CD4-positive, alpha-beta T cell treated with Interferon gamma for 1 hour (primary cell): Measurements from ENCODE around the gene ORM1.
"Not testable (repeated sequence)": the region's sequence is repeated elsewhere in the genome, so short reads cannot be mapped to it uniquely, and the experiment has no call there.

ENCODE experiments used
- DNase-seq: peaks from one replicate; pipeline ENCODE4 v3.0.0-alpha.2; 2020

Gene ORM1

DNA sequence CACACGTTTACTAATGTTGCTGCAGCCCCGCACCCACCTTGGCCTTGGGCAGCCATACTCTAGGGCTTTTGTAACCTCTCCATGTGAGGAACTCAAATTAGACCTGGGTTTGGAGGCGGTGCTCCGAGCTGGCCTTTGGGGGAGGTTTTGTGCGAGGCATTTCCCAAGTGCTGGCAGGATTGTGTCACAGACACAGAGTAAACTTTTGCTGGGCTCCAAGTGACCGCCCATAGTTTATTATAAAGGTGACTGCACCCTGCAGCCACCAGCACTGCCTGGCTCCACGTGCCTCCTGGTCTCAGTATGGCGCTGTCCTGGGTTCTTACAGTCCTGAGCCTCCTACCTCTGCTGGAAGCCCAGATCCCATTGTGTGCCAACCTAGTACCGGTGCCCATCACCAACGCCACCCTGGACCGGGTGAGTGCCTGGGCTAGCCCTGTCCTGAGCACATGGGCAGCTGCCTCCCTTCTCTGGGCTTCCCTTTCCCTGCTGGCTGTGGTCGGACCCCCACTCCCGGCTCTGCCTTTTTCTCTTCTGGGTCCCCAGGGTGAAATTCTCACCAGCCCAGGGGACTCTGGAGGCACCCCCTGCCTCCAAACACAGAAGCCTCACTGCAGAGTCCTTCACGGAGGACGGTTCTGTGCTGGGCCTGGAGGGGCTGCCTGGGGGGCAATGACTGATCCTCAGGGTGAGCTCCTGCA is at the start of gene ORM1:
TSS of gene ORM1 (plus strand) at position 268 of the 701 bp plus-strand sequence. CDS start at position 304, 36 bp downstream.
- DNase-seq = not testable (repeated sequence)

DNA sequence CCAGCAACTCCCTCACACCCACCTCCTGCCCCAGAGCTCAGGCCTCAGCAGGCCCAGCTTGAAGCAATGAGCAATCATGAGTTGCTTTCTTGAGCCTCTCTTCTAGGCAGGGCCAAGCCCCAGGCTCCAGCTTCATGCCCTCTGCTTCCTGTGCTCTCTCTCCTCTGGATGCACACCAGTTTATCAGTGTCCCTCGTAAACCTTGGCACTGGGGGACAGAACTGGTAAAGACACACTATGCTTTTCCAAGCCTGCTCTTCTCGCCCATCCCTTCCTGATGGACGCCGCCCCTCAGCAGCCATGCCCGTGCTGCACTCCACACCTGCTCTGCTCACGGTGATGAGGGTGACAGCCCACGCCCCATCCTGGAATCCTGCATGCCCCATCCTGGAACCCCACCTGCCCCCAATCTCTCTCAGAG is 49.4 kb upstream of the ORM1 start:
- DNase-seq = no peak

DNA sequence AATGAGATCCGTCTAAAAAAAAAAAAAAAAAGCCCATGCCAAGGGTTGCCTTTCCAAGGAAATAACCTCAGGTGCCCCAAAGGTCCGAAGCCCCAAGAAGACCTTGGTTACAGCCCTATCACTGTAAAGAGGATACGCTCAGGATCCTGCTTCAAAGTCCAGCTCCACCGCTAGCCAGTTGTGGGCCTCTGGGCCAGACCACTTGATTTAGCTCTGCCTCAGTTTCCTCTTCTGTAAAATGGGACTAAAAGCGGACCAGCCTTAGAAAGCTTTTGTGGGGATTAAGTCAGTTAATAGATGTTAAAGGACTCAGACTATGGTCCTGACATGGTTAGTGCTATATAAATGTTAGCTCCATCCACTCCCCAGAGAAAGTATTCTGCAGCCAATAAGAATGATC is 48.7 kb upstream of the ORM1 start:
- DNase-seq = no peak

DNA sequence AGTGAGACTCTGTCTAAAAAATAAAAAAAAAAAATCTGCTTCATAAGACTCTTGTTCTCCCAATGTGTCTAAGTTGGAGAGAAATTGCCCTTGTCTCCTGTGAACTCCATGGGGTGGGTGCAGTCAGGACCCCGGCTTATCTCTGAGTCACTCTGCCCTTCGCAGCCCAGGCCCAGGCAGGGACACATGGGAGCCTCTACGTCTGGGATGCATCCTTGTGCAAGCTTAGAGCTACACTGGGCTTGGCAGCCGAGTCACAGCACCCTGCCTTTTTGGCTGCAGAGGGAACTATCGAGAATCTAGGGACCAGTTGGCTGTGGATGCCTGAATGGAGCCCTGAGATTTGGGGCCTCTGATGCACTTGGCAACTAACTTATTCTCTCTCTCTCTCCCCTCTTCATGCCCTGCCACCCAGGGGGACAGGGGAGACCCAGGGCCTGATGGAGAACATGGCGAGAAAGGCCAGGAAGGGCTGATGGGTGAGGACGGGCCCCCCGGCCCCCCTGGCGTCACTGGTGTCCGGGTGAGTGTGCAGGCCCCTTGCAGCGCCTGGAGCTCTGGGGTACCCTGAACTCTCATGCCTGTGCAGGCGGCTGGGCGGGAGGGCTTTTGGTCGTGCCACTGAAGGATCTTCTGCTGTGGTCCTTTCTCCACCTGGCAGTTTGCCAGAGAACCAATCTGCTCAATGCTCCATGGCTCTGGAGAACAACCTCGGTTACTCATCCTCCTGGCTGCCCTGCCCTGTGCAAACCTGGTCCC is 47.5 kb upstream of the ORM1 start:
- no peak for DNase-seq

DNA sequence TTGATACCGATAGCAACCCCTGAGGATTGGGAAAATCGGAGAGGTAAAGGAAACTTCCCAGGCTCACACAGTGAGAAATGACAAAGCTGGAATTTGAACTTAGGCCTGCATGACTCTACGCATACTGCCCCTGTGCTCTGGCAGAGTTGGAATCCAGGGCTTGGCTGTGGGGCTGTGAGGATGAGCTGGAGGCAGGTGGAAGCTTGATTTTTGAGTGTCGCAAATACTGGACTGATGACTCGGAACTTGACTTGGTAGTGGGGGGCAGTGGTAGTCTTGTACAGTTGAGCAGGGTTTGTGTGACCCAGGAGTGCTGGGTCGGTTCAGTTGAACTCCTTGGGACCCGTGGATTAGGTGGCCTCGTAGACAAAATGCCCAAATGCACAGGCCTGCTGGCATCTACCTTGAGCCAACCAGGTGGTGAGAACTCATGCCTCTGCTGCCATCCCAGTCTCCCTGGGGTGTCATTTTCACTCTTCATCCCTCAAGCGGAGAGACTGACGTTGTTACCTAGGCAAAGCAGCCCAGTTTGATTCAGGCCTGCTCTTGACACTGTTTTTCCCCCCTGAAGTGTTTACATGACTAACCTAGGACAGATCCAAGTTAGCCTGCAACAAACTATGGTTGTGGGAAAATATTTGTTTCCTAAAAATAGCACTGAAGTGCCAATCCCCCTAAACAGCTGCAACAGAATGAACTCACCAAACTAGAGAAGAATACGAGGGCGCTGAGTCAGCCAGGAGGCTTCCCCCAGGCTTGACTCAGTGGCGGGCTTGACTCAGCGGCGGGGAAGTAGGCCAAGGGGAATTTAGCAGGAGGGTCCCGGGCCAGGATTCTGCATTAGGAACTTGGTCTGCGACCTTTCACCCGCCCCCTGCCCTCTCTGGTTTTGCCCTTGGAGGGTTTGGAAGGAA is 45.7 kb upstream of the ORM1 start:
- DNase-seq = no peak

DNA sequence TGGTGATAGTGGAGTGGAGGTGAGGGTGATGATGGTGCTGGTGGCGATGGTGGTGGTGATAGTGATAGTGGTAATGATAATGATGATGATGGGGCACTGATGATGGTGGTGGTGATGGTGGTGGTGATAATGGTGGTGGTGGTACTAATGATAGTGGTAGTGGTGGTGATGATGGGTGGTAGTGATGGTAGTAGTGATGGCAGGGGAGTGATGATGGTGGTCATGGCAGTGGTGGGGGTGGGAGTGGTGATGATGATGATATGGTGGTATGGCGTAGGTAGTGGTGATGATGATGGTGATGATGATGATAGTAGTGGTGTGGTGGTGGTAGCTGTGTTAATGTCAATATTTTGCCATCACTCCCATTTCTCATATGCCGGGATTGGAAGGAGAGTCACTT is 44.5 kb upstream of the ORM1 start:
- no peak for DNase-seq

DNA sequence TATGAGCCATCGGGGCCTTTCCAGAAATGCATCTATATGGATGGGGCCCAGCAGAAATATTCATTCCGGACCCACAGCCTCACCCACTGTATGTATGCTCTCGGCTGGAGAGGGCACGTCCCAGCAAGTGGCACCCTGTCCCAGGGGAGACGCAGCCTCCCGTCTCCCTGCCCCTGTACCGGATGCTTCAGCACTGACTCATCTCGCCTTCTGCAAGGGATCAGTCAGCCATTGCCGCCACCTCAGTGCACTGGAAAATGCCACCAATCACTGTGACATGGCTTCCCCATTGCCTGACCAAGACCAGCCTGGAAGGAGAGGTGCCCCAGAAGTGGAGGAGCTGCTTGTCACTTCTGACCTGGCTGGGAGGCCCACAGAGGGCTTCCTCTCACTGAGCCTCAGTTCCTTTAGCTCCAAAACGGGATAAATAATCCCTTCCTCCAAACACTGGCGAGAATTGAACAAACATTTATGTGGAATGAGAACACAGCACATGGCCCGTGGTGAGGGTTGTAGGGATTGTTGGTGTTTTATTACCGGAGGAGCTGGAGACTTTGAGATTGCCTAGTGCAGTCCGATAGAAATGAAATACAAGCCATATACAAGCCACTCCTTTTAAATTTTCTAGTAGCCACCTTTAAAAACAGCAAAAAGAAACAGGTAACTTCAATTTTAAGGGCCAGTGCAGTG is 43.9 kb upstream of the ORM1 start:
- no peak for DNase-seq

DNA sequence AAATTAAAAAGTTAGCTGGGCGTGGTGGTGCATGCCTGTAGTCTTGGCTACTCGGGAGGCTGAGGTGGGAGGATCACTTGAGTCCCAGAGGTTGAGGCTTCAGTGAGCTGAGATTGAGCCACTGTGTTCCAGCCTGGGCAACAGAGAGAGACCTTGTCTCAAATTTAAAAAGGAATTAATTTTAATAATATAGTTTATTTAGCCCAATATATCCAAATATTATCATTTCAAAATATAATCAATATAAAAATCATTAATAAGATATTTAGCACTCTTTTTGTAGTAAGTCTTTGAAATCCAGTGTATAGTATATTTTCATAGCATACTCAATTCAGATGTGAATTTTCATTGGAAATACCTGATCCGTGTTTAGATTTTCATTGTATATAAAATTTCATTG is 43.2 kb upstream of the ORM1 start:
- no peak for DNase-seq

DNA sequence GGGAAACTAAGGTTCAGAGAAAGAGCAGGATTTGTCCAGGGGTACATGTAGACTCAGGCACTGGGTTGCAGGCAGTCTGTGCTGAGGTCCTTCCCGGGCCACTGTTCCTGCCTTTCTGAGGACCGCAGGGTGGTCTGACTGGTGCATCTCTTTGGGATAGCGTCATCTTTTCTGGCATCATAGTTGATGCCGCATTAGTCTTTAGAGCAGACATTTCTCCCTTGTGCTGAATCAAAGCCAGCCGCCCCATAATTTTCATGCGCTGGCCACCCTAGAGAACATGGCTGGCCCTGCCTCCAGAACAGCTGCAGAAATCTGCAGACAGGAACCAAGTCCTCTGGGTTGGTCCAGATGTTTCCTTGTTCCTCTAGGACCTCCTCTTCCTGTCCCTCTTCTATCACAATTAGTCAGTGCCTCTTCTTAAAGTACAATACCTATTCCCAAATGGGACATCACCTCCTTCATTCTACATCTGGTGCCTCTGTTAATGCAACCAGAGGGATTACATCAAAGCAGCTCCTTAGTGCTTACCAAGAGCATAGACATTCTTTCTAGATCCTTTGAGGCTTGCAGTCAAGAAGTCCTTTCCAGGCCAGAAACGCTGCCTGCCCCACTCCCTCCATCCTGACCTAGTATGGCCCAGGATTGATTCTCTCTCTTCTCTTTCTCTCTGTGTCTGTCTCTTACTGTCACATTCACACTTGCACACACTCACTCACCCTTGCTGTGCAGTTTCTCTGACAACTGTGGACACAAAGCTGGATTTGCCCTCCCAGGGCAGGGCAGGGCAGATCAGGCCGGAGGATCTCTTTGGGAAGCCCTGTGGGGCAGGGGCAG is 42.0 kb upstream of the ORM1 start:
- no peak for DNase-seq

DNA sequence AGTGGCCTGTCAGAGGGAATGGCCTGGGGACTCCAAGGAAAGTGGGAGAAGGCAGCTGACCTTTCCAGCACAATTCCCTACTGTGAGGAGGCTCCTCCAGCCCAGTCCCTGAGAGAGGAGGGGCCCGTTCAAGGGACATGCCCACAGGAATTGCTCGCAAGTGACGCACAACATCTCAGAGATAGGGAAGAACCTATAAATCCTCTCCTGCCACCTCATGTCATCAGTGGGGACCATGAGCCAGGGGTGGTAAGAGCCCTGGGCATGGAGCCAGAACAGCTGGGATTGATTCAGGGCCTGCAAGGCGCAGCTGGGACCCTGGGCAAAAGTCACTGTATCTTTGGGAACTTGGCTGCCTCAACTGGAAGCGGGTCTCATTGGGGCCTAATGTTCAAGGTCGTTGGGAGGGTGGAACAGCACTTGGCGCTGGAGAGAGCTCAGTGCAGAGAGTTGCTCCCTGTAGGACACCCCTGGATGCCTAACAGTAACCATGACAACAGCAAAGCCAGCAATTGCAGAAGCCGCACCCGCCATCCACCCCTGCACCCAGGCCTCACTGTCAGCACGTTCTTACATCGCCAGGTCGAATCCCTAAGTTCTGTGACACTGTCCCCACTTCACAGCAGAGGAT is 41.3 kb upstream of the ORM1 start:
- DNase-seq = no peak

DNA sequence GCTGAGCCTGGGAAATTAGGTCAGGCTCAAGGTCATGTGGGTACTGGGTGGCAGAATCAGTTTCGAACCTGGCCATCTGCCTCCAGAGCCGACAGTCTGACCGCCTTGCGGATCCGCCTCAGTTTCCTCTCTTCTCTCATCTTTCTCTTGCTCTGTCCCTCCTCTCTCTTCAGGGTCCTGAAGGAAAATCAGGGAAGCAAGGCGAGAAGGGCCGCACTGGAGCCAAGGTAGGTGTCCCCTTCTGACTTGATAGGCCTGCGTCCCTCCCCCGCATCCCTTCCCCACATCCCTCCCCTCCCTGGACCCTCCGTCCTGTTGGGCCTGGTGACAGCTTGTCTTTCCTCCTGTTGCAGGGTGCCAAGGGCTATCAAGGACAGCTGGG is 40.8 kb upstream of the ORM1 start:
- DNase-seq = no peak

DNA sequence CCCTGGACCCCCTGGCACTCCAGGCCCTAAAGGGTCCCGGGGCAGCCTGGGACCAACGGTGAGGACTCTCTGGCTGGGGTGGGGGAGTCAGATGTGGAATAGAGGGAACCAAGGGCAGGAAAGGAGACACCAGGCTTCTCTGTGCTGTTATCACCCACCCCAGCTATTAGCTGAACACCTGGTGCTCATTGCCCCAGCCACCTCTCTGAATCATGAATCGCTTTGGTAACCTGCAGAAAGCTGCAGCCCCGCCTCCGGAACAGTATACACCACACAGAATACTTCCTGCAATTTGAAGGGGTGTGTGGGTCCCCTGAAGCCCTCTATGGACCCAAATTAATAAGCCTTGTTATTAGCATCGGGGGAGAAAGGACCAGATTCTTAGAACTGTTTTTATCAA is 40.4 kb upstream of the ORM1 start:
- DNase-seq = no peak

DNA sequence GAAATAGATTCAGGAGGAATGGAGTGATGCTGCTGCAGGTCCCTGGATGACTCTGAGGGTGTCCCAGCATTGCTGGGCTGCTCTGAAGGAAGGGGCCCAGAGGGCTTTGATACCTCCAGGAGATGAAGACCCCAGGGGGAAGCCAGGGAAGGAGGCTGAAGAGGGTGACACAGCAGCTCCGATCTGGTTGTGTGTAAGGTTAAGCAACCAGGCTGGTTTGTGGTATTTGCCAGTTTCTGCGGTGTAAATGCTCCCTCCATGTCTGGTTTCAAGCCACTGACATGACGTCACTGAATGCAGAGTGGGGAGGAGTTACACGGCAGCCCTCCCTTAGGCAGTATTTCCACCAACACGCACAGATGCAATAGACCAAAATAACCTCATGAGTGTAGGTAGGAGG is 40.0 kb upstream of the ORM1 start:
- no peak for DNase-seq

DNA sequence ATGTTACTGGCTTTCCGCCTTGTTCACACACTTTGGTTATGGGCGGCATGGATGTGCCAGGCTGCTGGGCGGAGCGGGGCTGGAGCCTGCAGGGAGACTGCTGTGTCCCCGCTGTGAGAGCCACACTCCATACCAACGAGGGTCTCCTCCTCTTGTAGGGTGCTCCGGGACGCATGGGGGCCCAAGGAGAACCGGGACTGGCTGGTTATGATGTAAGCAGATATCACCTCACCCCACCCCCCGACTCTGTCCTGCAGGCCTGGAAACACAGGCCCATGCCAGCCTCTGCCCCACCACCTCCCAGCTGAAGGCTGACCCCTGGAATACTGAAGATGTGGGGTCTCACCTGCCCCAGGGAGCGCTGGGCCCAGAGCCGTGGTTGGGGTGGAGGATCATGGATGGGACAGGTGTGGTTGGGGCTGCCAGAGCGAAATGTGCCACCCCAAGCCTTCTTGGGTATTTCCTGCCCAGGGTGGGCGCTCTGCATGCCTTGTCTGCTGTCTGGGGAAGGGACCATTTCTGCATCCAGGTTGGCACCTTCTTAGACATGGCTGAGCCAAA is 39.3 kb upstream of the ORM1 start:
- no peak for DNase-seq

DNA sequence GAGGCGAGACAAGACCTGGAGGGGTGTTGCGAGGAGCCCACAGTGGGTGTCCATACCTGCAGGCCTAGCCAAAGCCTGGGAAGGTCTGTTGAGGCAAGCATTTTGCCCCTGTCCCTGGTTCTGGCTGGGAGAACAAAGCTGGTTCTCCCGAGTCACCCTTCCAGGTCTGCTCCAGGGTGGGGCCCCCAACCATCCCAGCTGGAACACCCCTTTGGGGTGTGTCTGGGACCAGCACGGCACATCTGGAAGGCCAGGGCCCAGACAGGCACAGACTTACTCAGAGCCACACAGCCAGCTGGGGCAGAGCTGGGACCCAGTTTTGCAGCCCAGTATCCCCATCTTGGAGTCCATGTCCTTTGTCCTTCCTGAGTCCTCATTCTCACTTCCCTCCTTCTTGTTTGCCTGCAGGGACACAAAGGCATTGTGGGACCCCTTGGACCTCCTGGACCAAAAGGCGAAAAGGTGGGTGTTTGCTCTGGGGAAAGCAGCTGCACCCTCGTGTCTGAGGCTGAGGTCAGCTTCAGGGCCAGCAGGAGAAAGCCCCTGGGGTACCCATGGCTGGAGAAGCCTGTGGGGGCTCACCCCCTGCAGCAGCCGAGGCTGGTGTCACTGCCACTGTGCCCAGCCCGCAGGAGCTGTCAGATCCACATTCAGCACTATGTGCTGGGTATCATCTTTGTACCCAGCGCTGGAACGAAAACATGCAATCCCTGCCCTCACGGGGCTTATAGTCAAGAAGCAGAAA is 38.4 kb upstream of the ORM1 start:
- DNase-seq = no peak

DNA sequence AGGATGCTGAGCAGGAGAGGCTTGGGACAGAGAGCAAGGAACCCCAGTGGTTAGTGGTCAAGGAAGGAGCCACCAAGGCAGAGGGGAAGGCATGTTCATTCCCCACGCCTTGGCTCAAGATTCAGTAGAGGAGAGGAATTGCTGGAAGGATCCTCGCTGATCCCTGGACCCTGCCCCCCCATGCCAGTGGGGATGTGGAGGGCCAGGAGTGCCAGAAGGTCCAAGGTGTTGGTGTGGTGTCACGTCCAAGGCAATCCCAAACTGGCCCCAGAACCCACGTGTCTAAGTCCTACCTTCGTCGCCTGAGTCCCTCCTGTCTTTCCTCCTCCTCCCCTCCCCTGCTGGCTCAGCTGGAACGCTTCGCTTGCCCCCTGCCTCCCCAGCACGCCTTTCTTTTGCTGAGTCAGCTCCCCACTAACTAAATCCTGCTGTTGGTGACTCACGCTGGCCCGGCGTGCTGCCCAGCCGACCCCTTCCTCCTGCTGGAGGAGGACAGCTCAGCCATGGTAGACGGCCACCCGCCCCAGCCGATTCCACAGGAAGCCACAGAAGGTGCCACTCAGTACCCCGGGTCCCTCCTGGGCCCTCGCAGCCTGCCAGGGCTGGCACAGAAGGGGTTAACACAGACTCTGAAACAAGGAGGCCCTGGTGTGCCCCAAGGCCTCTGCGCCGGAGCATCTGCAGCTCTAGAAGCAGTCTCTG is 37.6 kb upstream of the ORM1 start:
- DNase-seq = no peak

DNA sequence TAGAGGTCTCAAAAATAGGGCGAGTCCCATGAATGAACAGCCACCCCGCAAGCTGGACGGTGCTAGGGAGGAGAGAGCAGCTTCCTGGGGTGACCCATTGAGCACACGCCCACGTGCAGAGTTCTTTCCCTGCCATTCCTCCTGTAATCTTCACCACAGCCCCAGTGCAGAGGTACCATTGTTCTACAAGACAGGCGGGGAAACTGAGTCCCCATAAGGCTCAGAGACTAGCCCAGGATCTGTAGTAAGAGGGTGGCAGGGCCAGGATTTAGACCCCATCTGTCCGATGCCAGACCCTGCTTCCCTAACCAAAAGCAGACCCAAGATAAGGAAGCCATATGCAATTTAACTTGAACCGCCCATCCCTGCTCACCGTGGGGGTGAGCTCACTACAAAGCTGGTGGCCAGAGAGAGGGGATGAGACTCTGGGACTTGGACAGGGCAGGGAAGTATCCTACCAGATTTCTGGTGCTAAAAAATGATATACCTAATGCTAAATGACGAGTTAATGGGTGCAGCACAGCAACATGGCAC is 36.7 kb upstream of the ORM1 start:
- no peak for DNase-seq

DNA sequence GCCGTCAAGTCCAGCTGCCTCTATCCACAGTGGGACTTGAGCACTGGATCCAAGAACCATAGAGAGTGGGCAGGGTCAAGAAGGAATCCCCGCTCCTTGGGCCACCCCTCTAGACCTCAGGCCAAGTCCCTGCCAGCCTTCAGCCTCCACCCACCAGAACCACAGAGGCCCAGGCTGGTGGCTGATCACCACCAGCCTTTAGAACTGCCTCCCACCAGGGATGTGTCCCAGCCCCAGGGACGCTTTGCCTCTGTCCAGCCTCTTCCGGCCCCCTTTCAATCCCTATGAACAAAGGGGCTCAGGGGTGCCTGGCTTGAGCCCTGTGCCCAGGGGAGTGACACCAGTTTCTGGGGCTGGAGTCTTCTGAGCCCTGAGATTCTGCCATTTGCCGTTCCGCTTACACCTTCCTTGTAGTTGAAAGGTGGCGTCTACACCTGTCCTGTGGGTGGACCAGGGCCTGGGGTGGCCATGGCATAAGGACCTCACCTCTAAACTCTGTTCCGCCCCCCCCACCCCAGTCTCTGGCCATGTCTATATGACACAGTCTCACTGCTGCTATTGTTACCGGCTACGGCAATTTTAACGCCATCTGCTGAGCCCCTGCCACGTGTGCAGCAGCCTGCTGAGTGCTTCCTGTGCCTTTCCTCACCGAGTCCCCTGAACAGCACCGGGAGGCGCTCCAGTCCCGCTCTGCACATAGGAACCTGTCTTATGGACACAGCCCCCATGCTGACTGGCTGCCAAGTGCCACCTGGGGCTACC is 35.7 kb upstream of the ORM1 start:
- DNase-seq = no peak

DNA sequence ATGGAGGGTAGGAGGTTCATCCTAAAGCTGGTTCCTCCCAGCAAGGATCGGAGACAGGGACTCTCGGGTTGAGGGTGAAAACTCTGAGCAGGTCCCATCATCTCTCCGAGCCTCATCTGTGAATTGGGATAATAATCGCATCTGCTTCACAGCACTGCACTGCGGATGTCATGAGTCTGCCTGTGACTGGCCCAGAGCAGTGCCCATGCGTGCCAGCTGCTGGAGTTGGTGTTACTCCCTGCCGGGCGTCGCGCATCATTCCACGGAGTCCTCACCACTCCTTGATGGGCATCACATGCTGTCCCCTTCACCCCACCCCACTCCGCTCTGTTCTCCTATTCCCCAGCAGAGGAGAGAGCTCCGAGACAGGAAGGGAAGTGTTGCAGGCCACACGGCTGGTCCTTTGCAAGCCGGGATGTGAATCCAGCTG is 35.1 kb upstream of the ORM1 start:
- no peak for DNase-seq
